CD4-positive, CD25-positive, alpha-beta regulatory T cell (primary cell): ENCODE measurements around the gene PROSER3. TPM values are rescaled to one million over a fixed set of nuclear protein-coding genes. Genes with fewer than 3 reads are reported as not detected.

ENCODE experiments used
- ATAC-seq, 2 donors: fragments of 150-1000 bp; cut with Tn5 transposase; one replicate each; pipeline ENCODE4 v1.10.0; 2021; ENCODE audit warnings: low read depth in 2 of 2, moderate number of reproducible peaks in 2 of 2, moderate library complexity in 1 of 2
- DNase-seq, 3 donors: peaks; one replicate each; pipeline versions ENCODE4 v3.0.0 to v3.0.0-alpha.2; 2012 to 2022; ENCODE audit warnings: mixed read lengths in 1 of 3
- H3K27ac ChIP-seq: one replicate; pipeline ENCODE4 v1.7.0; 2013; ENCODE audit warnings: mild to moderate bottlenecking, low read length; ENCODE audit not compliant: insufficient read depth, poor library complexity, severe bottlenecking
- H3K27me3 ChIP-seq: one replicate; pipeline ENCODE4 v1.7.0; 2013; ENCODE audit warnings: low read length; ENCODE audit not compliant: control insufficient read depth, insufficient read depth
- H3K36me3 ChIP-seq: one replicate; pipeline ENCODE4 v1.7.0; 2013; ENCODE audit warnings: mild to moderate bottlenecking, low read length, moderate library complexity; ENCODE audit not compliant: control insufficient read depth, insufficient read depth
- H3K4me1 ChIP-seq: 2 replicates; pipeline ENCODE4 v1.7.0; 2013; ENCODE audit warnings: mild to moderate bottlenecking, low read length; ENCODE audit not compliant: insufficient read depth, control insufficient read depth, poor library complexity, severe bottlenecking
- H3K4me3 ChIP-seq: one replicate; pipeline ENCODE4 v1.7.0; 2013; ENCODE audit warnings: low read depth, mild to moderate bottlenecking, low read length, moderate library complexity
- H3K9me3 ChIP-seq, 2 experiments: 1 replicate in 1 of 2; 2 replicates in 1 of 2; pipeline ENCODE4 v1.7.0; 2013; ENCODE audit warnings: low read length in 2 of 2, mild to moderate bottlenecking in 1 of 2, moderate library complexity in 1 of 2; ENCODE audit not compliant: control insufficient read depth in 2 of 2
- H3K27ac Mint-ChIP-seq, 3 donors: one replicate each; pipeline ENCODE4 v1.8.0; 2020 to 2022; ENCODE audit warnings: mild to moderate bottlenecking in 3 of 3, mixed read lengths in 3 of 3, moderate library complexity in 2 of 3
- H3K27me3 Mint-ChIP-seq: one replicate; pipeline ENCODE4 v1.8.0; 2022; ENCODE audit warnings: mild to moderate bottlenecking, mixed read lengths
- H3K36me3 Mint-ChIP-seq: one replicate; pipeline ENCODE4 v1.8.0; 2020; ENCODE audit warnings: mixed read lengths
- H3K4me1 Mint-ChIP-seq, 4 donors: one replicate each; pipeline ENCODE4 v1.8.0; 2020 to 2022; ENCODE audit warnings: mixed read lengths in 4 of 4, mild to moderate bottlenecking in 1 of 4
- H3K4me3 Mint-ChIP-seq, 4 donors: one replicate each; pipeline ENCODE4 v1.8.0; 2020 to 2022; ENCODE audit warnings: mild to moderate bottlenecking in 4 of 4, mixed read lengths in 4 of 4, moderate library complexity in 3 of 4
- H3K9me3 Mint-ChIP-seq, 7 donors: one replicate each; pipeline ENCODE4 v1.8.0; 2020 to 2022; ENCODE audit warnings: mixed read lengths in 7 of 7, mild to moderate bottlenecking in 3 of 7, moderate library complexity in 2 of 7
- polyA plus RNA-seq, 4 donors: library from polyadenylated mRNA; unstranded; fragments of 300-500 nt; fragmentation: Illumina TruSeq; gene quantifications; one replicate each; pipeline ENCODE4 v1.2.3, GENCODE V29; 2021
- total RNA-seq: library from RNA; stranded (reverse); gene quantifications from one replicate; pipeline ENCODE4 v1.2.3, GENCODE V29; 2022

The PROSER3 gene
- total and polyA plus RNA-seq, 5 donors from 2014 or later, result 4.3 to 39.5 (median 5.0) TPM

DNA sequence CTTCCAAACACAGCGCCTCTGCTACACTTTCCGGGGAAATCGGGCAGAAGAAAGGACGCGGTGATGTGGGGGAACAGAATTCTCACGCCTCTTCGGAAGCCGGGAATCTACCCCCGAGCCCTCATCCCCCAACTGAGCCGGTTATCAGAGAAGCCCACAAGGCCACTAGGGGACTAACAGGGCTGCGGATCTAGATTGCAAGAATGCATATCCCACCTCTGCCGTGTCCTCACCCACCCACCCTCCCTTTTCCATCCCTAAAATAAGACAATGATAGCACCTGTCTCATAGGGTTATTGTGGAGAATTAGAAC is 16.8 kb upstream of the PROSER3 start:
- Histone ChIP-seq H3K4me3 (peak overlapping the region; percentile 90), H3K36me3 (peaks cover 24% of the 10 kb centered on the region), H3K9me3 (no peaks in the 10 kb centered on the region), H3K27ac (peak overlapping the region; percentile 100), H3K4me1 (peaks cover 77% of the 10 kb centered on the region), H3K27me3 (no peaks in the 10 kb centered on the region)
- ATAC-seq (no peak), DNase-seq (no peak)
- Mint-ChIP-seq H3K9me3 (no peaks in the 10 kb centered on the region), H3K27me3 (peaks cover 12% of the 10 kb centered on the region), H3K4me1 (peaks cover 0 to 72% (median 40%) of the 10 kb centered on the region in 4 donors), H3K4me3 (peak overlapping the region; percentile 91 to 100 (median 96)), H3K27ac (peak overlapping the region; percentile 94 to 100 (median 97)), H3K36me3 (peaks cover 8% of the 10 kb centered on the region)

DNA sequence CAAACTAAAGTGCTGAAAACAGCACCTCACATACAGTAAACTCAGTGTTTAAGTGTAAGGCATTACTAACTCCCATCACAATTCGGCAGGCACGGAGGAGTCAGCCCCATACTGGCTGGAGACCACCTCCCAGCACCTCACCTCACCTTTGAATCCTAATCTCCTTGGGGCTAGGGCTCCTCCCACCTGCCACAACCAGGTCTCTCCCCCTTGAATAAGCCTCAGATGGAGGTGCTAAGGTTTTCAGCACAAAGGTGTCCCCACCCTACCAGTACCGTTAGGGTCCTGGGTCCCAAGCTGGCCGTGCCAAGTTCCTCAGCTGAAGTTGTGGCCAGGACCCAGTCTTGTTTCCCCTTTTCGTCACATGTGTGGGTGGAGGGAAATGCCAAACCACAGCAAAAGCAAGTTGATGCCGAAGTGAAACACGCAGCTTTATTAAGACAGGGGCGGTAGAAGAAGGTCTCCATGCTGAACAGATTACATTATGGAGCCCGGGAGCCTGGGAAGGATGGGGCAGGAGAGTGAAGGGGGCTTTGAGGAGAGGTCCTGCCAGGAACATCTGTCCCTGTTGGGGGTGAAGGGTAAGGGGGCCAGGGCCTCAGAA is 15.8 kb upstream of the PROSER3 start, which contains the start of gene IGFLR1:
TSS of gene IGFLR1 (minus strand) at position 332 of the 604 bp plus-strand sequence. CDS start 1,272 bp downstream, outside the sequence.
- peak within 1 kb of the TSS; percentile 100 for H3K27ac ChIP-seq
- peaks cover 75% of the 10 kb centered on the region for H3K4me1 ChIP-seq
- peak; percentile 46 to 87 (median 72) for DNase-seq
- no peaks in the 10 kb centered on the region for H3K27me3 ChIP-seq
- Mint-ChIP-seq H3K27me3 (peaks cover 12% of the 10 kb centered on the region), H3K36me3 (peaks cover 8% of the 10 kb centered on the region), H3K4me1 (peaks cover 0 to 69% (median 38%) of the 10 kb centered on the region in 4 donors), H3K27ac (peak within 1 kb of the TSS; percentile 99 to 100 (median 100)), H3K4me3 (peak within 1 kb of the TSS; percentile 91 to 100 (median 94)), H3K9me3 (no peaks in the 10 kb centered on the region)
- no peak for ATAC-seq
- H3K36me3 ChIP-seq, result peaks cover 13% of the 10 kb centered on the region
- peak within 1 kb of the TSS; percentile 90 for H3K4me3 ChIP-seq
- H3K9me3 ChIP-seq, result no peaks in the 10 kb centered on the region

DNA sequence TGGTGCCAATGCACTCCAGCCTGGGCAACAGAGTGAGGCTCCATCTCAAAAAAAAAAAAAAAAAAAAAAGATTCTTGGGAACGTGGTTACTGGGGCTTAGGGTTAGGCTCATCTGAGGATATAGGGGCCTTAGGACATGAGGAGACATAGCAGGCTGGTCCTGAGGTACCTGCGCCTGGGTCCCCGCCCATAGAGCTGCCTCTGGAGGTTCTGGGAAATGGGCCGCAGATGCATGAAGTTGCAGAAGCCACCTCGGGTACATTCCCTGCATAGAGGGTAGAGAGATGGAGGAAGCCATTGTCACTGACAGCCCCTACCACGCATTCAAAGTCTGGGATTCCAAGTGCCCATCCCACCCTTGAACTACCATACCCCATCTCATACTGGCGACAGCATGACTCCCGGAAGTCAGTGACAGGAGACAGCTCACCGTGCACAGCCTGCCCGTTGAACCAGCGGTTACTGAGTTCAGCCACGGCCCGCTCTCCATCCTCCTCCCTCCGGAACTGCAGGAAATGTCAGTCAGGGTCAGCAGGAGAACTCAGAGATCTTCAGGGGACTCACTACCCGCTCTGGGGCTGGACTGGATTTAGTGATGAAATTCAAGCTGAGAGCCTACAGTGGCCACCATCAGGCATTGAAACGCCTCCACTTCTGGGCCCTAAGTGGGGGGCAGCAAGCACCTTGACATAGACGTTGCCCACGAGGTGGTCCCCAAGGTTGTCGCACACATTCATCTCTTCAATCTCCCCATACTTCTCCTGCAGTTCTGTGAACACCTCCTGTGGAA is 14.1 kb upstream of the PROSER3 start:
- no peak for DNase-seq
- Mint-ChIP-seq H3K9me3 (no peaks in the 10 kb centered on the region), H3K36me3 (peaks cover 9% of the 10 kb centered on the region), H3K4me1 (peaks cover 5 to 69% (median 41%) of the 10 kb centered on the region in 4 donors), H3K27me3 (peaks cover 12% of the 10 kb centered on the region), H3K4me3 (peak overlapping the region; percentile 90 to 98 (median 94)), H3K27ac (peak overlapping the region; percentile 100)
- Histone ChIP-seq H3K9me3 (no peaks in the 10 kb centered on the region), H3K27me3 (no peaks in the 10 kb centered on the region), H3K27ac (peak overlapping the region; percentile 100), H3K36me3 (peaks cover under 1% of the 10 kb centered on the region), H3K4me1 (peaks cover 74% of the 10 kb centered on the region), H3K4me3 (peak overlapping the region; percentile 88)
- no peak for ATAC-seq

DNA sequence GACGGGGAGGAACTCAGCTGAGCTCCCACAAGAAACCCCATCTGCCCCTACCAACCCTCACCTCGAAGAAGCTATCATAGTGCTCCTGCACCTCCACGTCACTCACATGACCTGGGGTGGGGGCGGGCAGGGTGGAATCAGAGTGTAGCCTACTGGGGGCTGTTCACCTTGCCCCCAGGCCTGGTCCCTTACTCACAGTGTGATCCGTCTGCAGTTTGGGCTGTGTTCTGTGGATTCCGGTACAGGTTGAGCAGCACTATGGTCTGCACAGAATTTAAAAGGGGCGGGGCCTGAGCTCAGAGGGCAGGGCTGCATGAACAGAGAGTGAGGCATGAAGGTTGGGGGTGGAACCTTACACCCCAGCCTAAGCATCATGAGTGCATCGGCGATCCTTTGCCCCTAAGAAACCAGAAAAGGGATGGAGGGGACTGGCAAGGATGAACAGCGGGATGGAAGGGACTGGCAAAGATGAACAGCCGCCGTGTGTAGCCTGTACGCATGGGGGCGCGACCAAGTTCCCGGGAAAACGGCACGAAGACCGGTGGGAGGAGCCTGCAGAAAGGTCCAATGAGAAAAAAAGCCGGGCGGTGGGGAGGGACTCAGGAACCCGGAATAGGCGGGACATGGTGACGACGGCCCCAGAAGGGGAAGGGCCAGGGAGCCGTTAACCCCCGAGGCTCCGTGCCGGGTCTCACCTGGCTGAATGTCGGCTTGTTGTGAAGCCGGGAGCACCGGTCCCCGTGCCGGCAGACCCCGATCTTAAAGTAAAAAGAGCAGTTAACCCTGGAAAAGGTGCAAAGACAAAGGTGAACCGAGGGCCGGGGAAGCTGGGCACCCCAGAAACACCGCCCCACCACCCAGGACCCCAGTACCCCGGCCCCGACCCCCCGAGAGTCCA is 13.3 kb upstream of the PROSER3 start:
- Histone ChIP-seq H3K4me1 (peaks cover 73% of the 10 kb centered on the region), H3K27ac (peak overlapping the region; percentile 100), H3K27me3 (no peaks in the 10 kb centered on the region), H3K9me3 (no peaks in the 10 kb centered on the region), H3K36me3 (no peaks in the 10 kb centered on the region), H3K4me3 (peak overlapping the region; percentile 88)
- DNase-seq, result peak; percentile 91 to 97 (median 96)
- H3K4me3 Mint-ChIP-seq, result peak overlapping the region; percentile 90 to 98 (median 94)
- ATAC-seq, result peak; percentile 52 to 54
- H3K27me3 Mint-ChIP-seq, result peaks cover 12% of the 10 kb centered on the region
- peaks cover 5 to 69% (median 37%) of the 10 kb centered on the region in 4 donors for H3K4me1 Mint-ChIP-seq
- peaks cover 9% of the 10 kb centered on the region for H3K36me3 Mint-ChIP-seq
- H3K27ac Mint-ChIP-seq, result peak overlapping the region; percentile 99 to 100 (median 100)
- no peaks in the 10 kb centered on the region for H3K9me3 Mint-ChIP-seq

DNA sequence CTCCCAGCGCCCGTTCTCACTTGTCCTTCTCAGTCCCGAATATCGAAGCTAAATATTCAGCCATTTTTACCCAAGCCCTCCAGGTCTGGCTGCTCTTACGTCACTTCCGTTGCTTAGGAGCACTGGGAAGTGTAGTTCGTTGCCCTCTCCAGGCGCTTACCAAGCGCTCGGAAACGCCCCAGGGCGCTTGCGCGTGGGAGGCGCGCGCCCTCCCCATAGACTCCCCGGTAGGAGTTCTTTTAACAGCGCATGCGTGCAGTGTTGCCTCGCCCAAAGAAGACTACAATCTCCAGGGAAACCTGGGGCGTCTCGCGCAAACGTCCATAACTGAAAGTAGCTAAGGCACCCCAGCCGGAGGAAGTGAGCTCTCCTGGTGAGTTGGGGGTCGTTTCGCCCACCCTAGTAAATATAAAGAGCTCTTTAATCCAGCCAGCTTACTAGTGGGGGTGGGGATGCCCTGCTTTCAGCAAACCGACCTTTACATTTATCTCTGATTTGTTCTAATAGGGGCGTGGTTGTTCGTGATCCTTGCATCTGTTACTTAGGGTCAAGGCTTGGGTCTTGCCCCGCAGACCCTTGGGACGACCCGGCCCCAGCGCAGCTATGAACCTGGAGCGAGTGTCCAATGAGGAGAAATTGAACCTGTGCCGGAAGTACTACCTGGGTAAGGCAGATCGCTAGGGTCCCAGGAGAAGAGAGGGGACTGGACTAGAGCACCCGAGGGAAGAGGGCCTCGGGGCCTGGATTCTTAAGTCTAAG is 12.5 kb upstream of the PROSER3 start, which contains the start of the genes PSENEN and U2AF1L4:
TSS of gene PSENEN (plus strand) at position 324 of the 759 bp plus-strand sequence. CDS start at position 604, 280 bp downstream.
TSS of gene U2AF1L4 (minus strand) at position 91 of the 759 bp plus-strand sequence. CDS start at position 64, 27 bp downstream.
- Histone ChIP-seq H3K4me3 (peak within 1 kb of the TSS; percentile 88), H3K4me1 (peaks cover 66% of the 10 kb centered on the region), H3K27ac (peak within 1 kb of the TSS; percentile 100), H3K36me3 (no peaks in the 10 kb centered on the region), H3K9me3 (no peaks in the 10 kb centered on the region), H3K27me3 (no peaks in the 10 kb centered on the region)
- DNase-seq (peak; percentile 97 to 100 (median 98)), ATAC-seq (peak; percentile 59)
- H3K4me3 Mint-ChIP-seq, result peak within 1 kb of the TSS; percentile 90 to 98 (median 94)
- H3K27ac Mint-ChIP-seq, result peak within 1 kb of the TSS; percentile 99 to 100 (median 100)
- no peaks in the 10 kb centered on the region for H3K9me3 Mint-ChIP-seq
- peaks cover 12% of the 10 kb centered on the region for H3K27me3 Mint-ChIP-seq
- peaks cover 9% of the 10 kb centered on the region for H3K36me3 Mint-ChIP-seq
- H3K4me1 Mint-ChIP-seq, result peaks cover 5 to 69% (median 35%) of the 10 kb centered on the region in 4 donors

DNA sequence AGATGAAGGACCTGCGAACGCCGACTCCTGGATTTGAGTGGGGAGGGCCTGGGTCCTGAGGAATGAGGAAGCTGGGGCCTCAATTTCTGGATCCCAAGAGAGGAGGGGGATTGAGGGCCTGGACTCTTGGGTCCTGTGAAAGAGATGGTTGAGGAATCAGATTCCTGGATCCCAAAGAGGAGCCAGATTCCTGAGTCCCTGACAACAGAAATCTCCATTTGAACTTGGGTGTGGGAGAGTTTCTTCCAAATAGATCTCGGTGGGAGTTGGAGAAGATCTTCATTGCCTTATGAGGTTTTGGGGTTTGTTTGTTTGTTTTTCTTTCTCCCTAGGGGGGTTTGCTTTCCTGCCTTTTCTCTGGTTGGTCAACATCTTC is 11.9 kb upstream of the PROSER3 start:
- ATAC-seq, result no peak
- H3K9me3 Mint-ChIP-seq, result no peaks in the 10 kb centered on the region
- Histone ChIP-seq H3K27ac (peak overlapping the region; percentile 100), H3K36me3 (no peaks in the 10 kb centered on the region), H3K27me3 (no peaks in the 10 kb centered on the region), H3K4me3 (peak overlapping the region; percentile 88), H3K4me1 (peaks cover 61% of the 10 kb centered on the region), H3K9me3 (no peaks in the 10 kb centered on the region)
- H3K27ac Mint-ChIP-seq, result peak overlapping the region in 2 of 3 donors; percentile 100
- peaks cover 9% of the 10 kb centered on the region for H3K36me3 Mint-ChIP-seq
- H3K4me1 Mint-ChIP-seq, result peaks cover 5 to 64% (median 32%) of the 10 kb centered on the region in 4 donors
- DNase-seq, result no peak
- H3K4me3 Mint-ChIP-seq, result peak overlapping the region; percentile 90 to 98 (median 94)
- H3K27me3 Mint-ChIP-seq, result peaks cover 12% of the 10 kb centered on the region
